ENCODE results near the gene CHMP2A.

CHMP2A gene

DNA sequence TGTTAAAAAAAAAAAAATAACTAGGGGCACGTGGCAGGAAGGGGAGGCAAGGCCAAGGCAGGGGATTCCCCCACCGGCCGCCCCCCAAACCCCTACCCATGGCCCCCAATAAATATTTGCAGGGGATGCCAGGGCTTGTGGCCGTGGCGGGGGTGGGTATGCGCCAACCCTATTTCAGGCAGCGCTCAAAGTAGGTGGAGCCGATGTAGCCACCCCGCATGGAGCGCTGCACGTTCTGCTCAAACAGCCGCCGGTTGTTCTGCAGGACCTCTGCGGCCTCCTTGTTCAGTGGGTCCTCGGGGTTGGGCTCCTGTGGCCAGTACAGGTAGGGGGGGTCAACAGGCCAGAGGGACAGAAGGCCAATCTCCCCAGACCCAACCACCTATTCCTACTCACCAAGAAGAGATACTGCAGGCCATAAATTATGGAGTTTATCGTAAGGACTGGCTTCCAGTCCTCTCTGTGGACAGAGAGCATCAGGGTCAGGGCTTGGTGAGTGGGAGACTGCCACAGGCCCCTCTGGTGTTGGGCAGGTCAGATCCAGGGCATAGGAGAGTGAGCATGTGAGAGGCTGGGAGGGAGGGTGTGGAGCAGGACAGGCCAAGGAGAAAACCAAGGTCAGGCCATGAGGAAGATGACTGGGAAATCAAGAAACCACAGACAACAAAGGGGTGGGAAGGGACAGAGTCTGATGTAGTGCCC lies 1.2 kb upstream of the CHMP2A start:
- Histone ChIP-seq H3K27me3 (ENCODE audit: control insufficient read depth in 1 of 2, insufficient read depth in 1 of 2, low read length in 2 of 2) (no peaks in the 10 kb centered on the region), H3K14ac (ENCODE audit: low read length in 2 of 2) (no peak overlapping the region), H2BK120ac (ENCODE audit: low read depth, low read length) (no peak overlapping the region), H4K91ac (ENCODE audit: low read length) (no peak overlapping the region), H3K36me3 (ENCODE audit: control insufficient read depth in 1 of 2, insufficient read depth in 2 of 2, low read depth in 1 of 2, low read length in 2 of 2) (peaks cover 40 to 45% of the 10 kb centered on the region in 2 experiments), H3K4me1 (ENCODE audit: control insufficient read depth, insufficient read depth, low read depth, low read length) (peaks cover 37% of the 10 kb centered on the region), H2BK12ac (ENCODE audit: low read length in 2 of 2) (no peak overlapping the region), H3K4me2 (ENCODE audit: low read length, poor library complexity, severe bottlenecking) (no peak overlapping the region), H3K4me3 (ENCODE audit: insufficient read depth in 1 of 2, low read depth in 1 of 2, low read length in 2 of 2) (peak overlapping the region in 1 of 2 experiments; percentile 98), H3K9me3 (ENCODE audit: control insufficient read depth, low read length) (no peaks in the 10 kb centered on the region), H3K4ac (ENCODE audit: low read depth in 1 of 2, low read length in 2 of 2) (no peak overlapping the region), H2AFZ (ENCODE audit: low read depth, low read length) (no peak overlapping the region), H3K18ac (ENCODE audit: low read depth in 1 of 2, low read length in 2 of 2) (no peak overlapping the region), H3K79me1 (replicated peaks; ENCODE audit: low read length, poor library complexity, severe bottlenecking) (peaks cover 18% of the 10 kb centered on the region), H3K9ac (ENCODE audit: low read length) (peak overlapping the region; percentile 100), H2BK5ac (ENCODE audit: low read depth, low read length, poor library complexity, severe bottlenecking) (no peak overlapping the region), H3K23ac (ENCODE audit: low read length in 2 of 2) (no peak overlapping the region), H2BK15ac (ENCODE audit: low read depth, poor library complexity, severe bottlenecking) (no peak overlapping the region), H4K8ac (ENCODE audit: low read length) (no peak overlapping the region), H3K27ac (ENCODE audit: low read length, poor library complexity, severe bottlenecking) (no peak overlapping the region), H2AK5ac (ENCODE audit: low read length, severe bottlenecking) (peak overlapping the region; percentile 7)
- WGBS = 94% methylated on average over 12 of the region's 16 CpGs
- DNase-seq = no peak

DNA sequence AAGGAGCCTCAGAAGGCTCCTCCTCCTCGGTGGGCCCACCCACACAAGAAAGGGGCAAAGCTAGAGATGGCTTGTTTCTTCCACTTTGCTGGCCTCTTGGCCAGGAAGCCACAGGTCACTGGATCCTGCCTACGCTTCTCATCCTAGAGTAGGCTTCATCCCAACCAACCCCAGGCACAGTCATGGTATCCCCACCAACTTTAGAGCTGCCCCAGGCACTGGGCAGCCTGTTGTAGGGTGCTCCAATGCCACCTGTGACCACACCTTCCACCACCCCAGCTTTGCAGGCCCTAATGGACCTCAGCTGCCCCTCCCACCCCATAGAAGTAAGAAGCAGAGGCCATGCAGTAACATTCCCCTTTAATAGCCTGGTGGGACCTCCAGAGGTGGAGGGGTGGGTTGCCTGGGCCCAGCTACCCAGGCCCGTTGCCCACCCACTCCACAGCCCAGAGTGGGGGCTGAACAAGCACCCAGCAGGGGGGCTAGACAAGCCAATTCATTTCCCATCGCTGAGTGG lies 522 bp upstream of the CHMP2A start:
- peaks cover 37% of the 10 kb centered on the region for H3K4me1 ChIP-seq (ENCODE audit: control insufficient read depth, insufficient read depth, low read depth, low read length)
- 61% methylated on average over 4 of the region's 4 CpGs for WGBS
- no peak overlapping the region for H2BK120ac ChIP-seq (ENCODE audit: low read depth, low read length)
- H3K27me3 ChIP-seq (ENCODE audit: control insufficient read depth in 1 of 2, insufficient read depth in 1 of 2, low read length in 2 of 2) = no peaks in the 10 kb centered on the region
- peak overlapping the region; percentile 11 for H4K91ac ChIP-seq (ENCODE audit: low read length)
- H2AFZ ChIP-seq (ENCODE audit: low read depth, low read length) = no peak overlapping the region
- H3K14ac ChIP-seq (ENCODE audit: low read length in 2 of 2) = no peak overlapping the region
- peak overlapping the region in 1 of 2 experiments; percentile 89 for H3K4me3 ChIP-seq (ENCODE audit: insufficient read depth in 1 of 2, low read depth in 1 of 2, low read length in 2 of 2)
- H2BK5ac ChIP-seq (ENCODE audit: low read depth, low read length, poor library complexity, severe bottlenecking) = no peak overlapping the region
- H3K9ac ChIP-seq (ENCODE audit: low read length) = peak overlapping the region; percentile 93
- peak overlapping the region; percentile 0 for H2AK5ac ChIP-seq (ENCODE audit: low read length, severe bottlenecking)
- peak overlapping the region; percentile 49 for H2BK15ac ChIP-seq (ENCODE audit: low read depth, poor library complexity, severe bottlenecking)
- no peak for DNase-seq
- H3K79me1 ChIP-seq (replicated peaks; ENCODE audit: low read length, poor library complexity, severe bottlenecking) = peaks cover 13% of the 10 kb centered on the region
- H3K23ac ChIP-seq (ENCODE audit: low read length in 2 of 2) = no peak overlapping the region
- H3K18ac ChIP-seq (ENCODE audit: low read depth in 1 of 2, low read length in 2 of 2) = peak overlapping the region; percentile 17 to 61
- H3K4me2 ChIP-seq (ENCODE audit: low read length, poor library complexity, severe bottlenecking) = peak overlapping the region; percentile 71
- H4K8ac ChIP-seq (ENCODE audit: low read length) = peak overlapping the region; percentile 93
- peaks cover 46 to 51% of the 10 kb centered on the region in 2 experiments for H3K36me3 ChIP-seq (ENCODE audit: control insufficient read depth in 1 of 2, insufficient read depth in 2 of 2, low read depth in 1 of 2, low read length in 2 of 2)
- peak overlapping the region; percentile 82 for H3K27ac ChIP-seq (ENCODE audit: low read length, poor library complexity, severe bottlenecking)
- no peaks in the 10 kb centered on the region for H3K9me3 ChIP-seq (ENCODE audit: control insufficient read depth, low read length)
- H2BK12ac ChIP-seq (ENCODE audit: low read length in 2 of 2) = peak overlapping the region in 1 of 2 experiments; percentile 17
- H3K4ac ChIP-seq (ENCODE audit: low read depth in 1 of 2, low read length in 2 of 2) = peak overlapping the region; percentile 55 to 57

DNA sequence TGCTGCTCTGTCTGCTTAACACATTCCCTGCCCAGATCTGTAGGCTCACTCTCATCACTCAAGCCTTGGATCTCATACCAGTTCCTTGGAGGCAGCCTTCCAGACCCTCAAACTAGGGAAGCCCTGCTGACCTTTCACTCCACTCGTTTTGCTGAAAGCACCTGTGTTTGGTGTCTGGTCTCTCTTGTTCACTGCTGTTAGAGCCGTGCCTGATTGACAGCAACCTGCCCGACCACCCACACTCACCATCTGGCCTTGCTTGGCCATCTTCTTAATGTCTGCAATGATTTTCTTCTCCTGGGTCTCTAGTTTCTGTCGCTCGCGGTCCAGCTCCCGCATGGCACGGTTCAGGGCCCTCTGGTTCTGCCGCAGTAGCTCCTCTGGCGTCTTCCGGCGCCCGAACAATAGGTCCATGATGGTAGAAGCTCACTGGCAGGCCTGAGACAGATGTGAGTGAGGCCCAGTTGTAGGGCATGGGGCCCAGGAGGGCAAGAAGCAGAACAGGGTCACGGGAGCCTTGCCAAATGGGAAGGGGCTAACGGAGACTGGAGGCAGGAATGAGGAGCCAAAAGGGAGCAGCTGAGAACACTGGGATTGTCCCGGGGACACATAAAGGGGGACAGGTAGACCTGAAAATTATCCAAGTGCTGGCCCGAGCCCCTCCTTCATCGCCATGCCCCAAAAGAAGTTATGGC lies 959 bp downstream of the CHMP2A start:
- Histone ChIP-seq H4K8ac (ENCODE audit: low read length) (peak overlapping the region; percentile 97), H3K4me1 (ENCODE audit: control insufficient read depth, insufficient read depth, low read depth, low read length) (peaks cover 33% of the 10 kb centered on the region), H3K27me3 (ENCODE audit: control insufficient read depth in 1 of 2, insufficient read depth in 1 of 2, low read length in 2 of 2) (no peaks in the 10 kb centered on the region), H2AFZ (ENCODE audit: low read depth, low read length) (no peak overlapping the region), H2BK120ac (ENCODE audit: low read depth, low read length) (peak overlapping the region; percentile 59), H2BK12ac (ENCODE audit: low read length in 2 of 2) (peak overlapping the region in 1 of 2 experiments; percentile 55), H3K4me2 (ENCODE audit: low read length, poor library complexity, severe bottlenecking) (peak overlapping the region; percentile 83), H3K4ac (ENCODE audit: low read depth in 1 of 2, low read length in 2 of 2) (peak overlapping the region; percentile 90 to 96), H3K79me1 (replicated peaks; ENCODE audit: low read length, poor library complexity, severe bottlenecking) (peaks cover 17% of the 10 kb centered on the region), H3K14ac (ENCODE audit: low read length in 2 of 2) (no peak overlapping the region), H2BK5ac (ENCODE audit: low read depth, low read length, poor library complexity, severe bottlenecking) (no peak overlapping the region), H3K9me3 (ENCODE audit: control insufficient read depth, low read length) (no peaks in the 10 kb centered on the region), H2BK15ac (ENCODE audit: low read depth, poor library complexity, severe bottlenecking) (peak overlapping the region; percentile 19), H3K18ac (ENCODE audit: low read depth in 1 of 2, low read length in 2 of 2) (peak overlapping the region; percentile 88 to 95), H3K23ac (ENCODE audit: low read length in 2 of 2) (peak overlapping the region in 1 of 2 experiments; percentile 35), H4K91ac (ENCODE audit: low read length) (peak overlapping the region; percentile 96), H3K9ac (ENCODE audit: low read length) (peak overlapping the region; percentile 93), H3K27ac (ENCODE audit: low read length, poor library complexity, severe bottlenecking) (peak overlapping the region; percentile 93), H3K4me3 (ENCODE audit: insufficient read depth in 1 of 2, low read depth in 1 of 2, low read length in 2 of 2) (peak overlapping the region; percentile 78 to 89), H2AK5ac (ENCODE audit: low read length, severe bottlenecking) (peak overlapping the region; percentile 92), H3K36me3 (ENCODE audit: control insufficient read depth in 1 of 2, insufficient read depth in 2 of 2, low read depth in 1 of 2, low read length in 2 of 2) (peaks cover 61 to 66% of the 10 kb centered on the region in 2 experiments)
- no peak for DNase-seq
- 77% methylated on average over 18 of the region's 18 CpGs for WGBS

DNA sequence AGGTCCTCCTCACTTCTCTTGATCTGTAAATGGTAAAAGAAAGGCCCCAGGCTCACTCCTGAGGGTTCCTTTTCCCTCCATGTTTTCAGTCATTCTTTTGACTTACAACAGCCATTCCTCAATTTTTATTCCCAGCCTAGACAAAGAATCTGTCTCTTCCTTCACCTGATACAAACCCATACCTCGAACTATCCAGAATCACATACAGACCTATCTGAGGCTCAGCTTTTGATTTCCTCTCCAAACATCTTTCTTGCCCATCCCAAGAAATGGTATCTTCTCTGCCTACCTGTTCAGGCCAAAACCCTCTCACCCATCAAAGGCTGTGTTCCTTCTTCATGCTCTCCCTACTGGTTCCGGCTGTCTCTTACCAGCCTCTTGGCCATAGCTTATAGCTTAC lies 2.2 kb downstream of the CHMP2A start:
- Histone ChIP-seq H4K8ac (ENCODE audit: low read length) (no peak overlapping the region), H3K36me3 (ENCODE audit: control insufficient read depth in 1 of 2, insufficient read depth in 2 of 2, low read depth in 1 of 2, low read length in 2 of 2) (peaks cover 73 to 79% of the 10 kb centered on the region in 2 experiments), H3K9ac (ENCODE audit: low read length) (no peak overlapping the region), H3K14ac (ENCODE audit: low read length in 2 of 2) (no peak overlapping the region), H3K9me3 (ENCODE audit: control insufficient read depth, low read length) (no peaks in the 10 kb centered on the region), H2BK5ac (ENCODE audit: low read depth, low read length, poor library complexity, severe bottlenecking) (no peak overlapping the region), H3K27me3 (ENCODE audit: control insufficient read depth in 1 of 2, insufficient read depth in 1 of 2, low read length in 2 of 2) (no peaks in the 10 kb centered on the region), H2AFZ (ENCODE audit: low read depth, low read length) (no peak overlapping the region), H3K4me2 (ENCODE audit: low read length, poor library complexity, severe bottlenecking) (no peak overlapping the region), H3K18ac (ENCODE audit: low read depth in 1 of 2, low read length in 2 of 2) (no peak overlapping the region), H4K91ac (ENCODE audit: low read length) (no peak overlapping the region), H3K23ac (ENCODE audit: low read length in 2 of 2) (no peak overlapping the region), H3K27ac (ENCODE audit: low read length, poor library complexity, severe bottlenecking) (no peak overlapping the region), H3K4ac (ENCODE audit: low read depth in 1 of 2, low read length in 2 of 2) (no peak overlapping the region), H2BK120ac (ENCODE audit: low read depth, low read length) (no peak overlapping the region), H2BK12ac (ENCODE audit: low read length in 2 of 2) (no peak overlapping the region), H3K79me1 (replicated peaks; ENCODE audit: low read length, poor library complexity, severe bottlenecking) (peaks cover 18% of the 10 kb centered on the region), H3K4me1 (ENCODE audit: control insufficient read depth, insufficient read depth, low read depth, low read length) (peaks cover 36% of the 10 kb centered on the region), H3K4me3 (ENCODE audit: insufficient read depth in 1 of 2, low read depth in 1 of 2, low read length in 2 of 2) (no peak overlapping the region), H2BK15ac (ENCODE audit: low read depth, poor library complexity, severe bottlenecking) (no peak overlapping the region), H2AK5ac (ENCODE audit: low read length, severe bottlenecking) (no peak overlapping the region)
- 100% methylated on average over 1 of the region's 2 CpGs for WGBS
- no peak for DNase-seq

Measured in mesenchymal stem cell (in vitro differentiated cells and primary cell).